ENCODE measurements around the gene TUBA3C. TPM values are rescaled to one million over a fixed set of nuclear protein-coding genes. Genes with fewer than 3 reads are reported as not detected.

Gene TUBA3C
- total RNA-seq, 1 experiment from 2014 or later, result not detected

DNA sequence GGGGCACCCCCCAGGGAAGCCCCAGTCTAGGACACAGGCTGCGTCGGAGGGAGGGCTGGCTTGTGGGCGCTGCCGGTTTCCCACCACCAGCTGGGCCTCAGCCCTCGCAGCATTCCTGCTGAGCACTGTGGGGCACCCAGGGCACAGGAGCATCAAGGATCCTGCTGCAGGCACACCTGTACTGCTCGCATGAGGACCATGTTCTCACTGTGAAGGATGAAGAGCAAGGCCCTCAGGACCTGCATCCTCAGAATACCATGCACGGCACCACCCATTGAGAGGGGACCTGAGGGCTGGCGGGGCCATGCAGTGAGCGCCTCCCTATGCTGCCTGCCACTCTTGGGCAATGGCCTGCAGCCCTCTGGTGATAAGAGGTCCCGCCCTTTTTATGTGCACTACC, 31.4 kb downstream of the TUBA3C start:
- no peaks in the 10 kb centered on the region for H4K20me1 ChIP-seq (ENCODE audit: control insufficient read depth, insufficient read depth, insufficient read length)
- no peak overlapping the region for H2BK20ac ChIP-seq (ENCODE audit: low read depth, low read length, poor library complexity, severe bottlenecking)
- H3K79me2 ChIP-seq (ENCODE audit: insufficient read depth, low read length), result no peaks in the 10 kb centered on the region
- no peaks in the 10 kb centered on the region for H3K27me3 ChIP-seq (ENCODE audit: insufficient read depth, low read length)
- WGBS (ENCODE audit: extremely low coverage, insufficient read length, low lambda C conversion rate), result no CpG with 5 or more reads among the region's 10 CpGs
- no peak overlapping the region for H2AFZ ChIP-seq (ENCODE audit: low read length)
- no peak overlapping the region for H3K23ac ChIP-seq (ENCODE audit: insufficient read length, low read depth, low read length)
- H4K8ac ChIP-seq (replicated peaks; ENCODE audit: insufficient read length, low read depth, low read length), result no peak overlapping the region
- no peak overlapping the region for H3K18ac ChIP-seq (ENCODE audit: insufficient read length, low read depth, low read length)
- no peak overlapping the region for H2BK15ac ChIP-seq (ENCODE audit: low read depth, low read length)
- no peak overlapping the region for H2AK5ac ChIP-seq (ENCODE audit: insufficient read length, low read length)
- no peak overlapping the region for H3K4me3 Mint-ChIP-seq
- H2BK120ac ChIP-seq (ENCODE audit: low read depth, low read length, poor library complexity, severe bottlenecking), result no peak overlapping the region
- H3K4me1 Mint-ChIP-seq, result no peaks in the 10 kb centered on the region
- H3K9ac ChIP-seq (ENCODE audit: extremely low read depth, insufficient read length, low read length), result no peak overlapping the region
- no peak overlapping the region for H3K27ac Mint-ChIP-seq
- no peak overlapping the region for H3T11ph ChIP-seq (ENCODE audit: low read length)
- H3K4ac ChIP-seq (ENCODE audit: low read depth, low read length), result no peak overlapping the region
- H3K27me3 Mint-ChIP-seq (ENCODE audit: low read depth), result peaks cover 3% of the 10 kb centered on the region; the same call in 1 of the 2 replicates
- no peak for TF ChIP-seq CTCF (conservative IDR thresholded peaks at IDR 0.05)
- no peak overlapping the region for H4K5ac ChIP-seq (ENCODE audit: insufficient read length, low read depth, low read length)
- H3K79me1 ChIP-seq (ENCODE audit: insufficient read depth, low read depth, low read length, poor library complexity, severe bottlenecking), result no peaks in the 10 kb centered on the region
- H3K14ac ChIP-seq (ENCODE audit: insufficient read depth, low read length), result no peak overlapping the region
- no peak overlapping the region for H2BK12ac ChIP-seq (ENCODE audit: insufficient read length, low read depth, low read length)
- no peak overlapping the region for H3K4me2 ChIP-seq (ENCODE audit: insufficient read depth, insufficient read length, low read length)
- H3K9me3 Mint-ChIP-seq, result peaks cover 88 to 98% of the 10 kb centered on the region in 2 experiments
- no peak for DNase-seq
- no peak overlapping the region for H3K27ac ChIP-seq (ENCODE audit: insufficient read length, low read depth, low read length)
- H3K4me1 ChIP-seq (ENCODE audit: insufficient read depth, low read length), result no peaks in the 10 kb centered on the region
- H2BK5ac ChIP-seq (ENCODE audit: insufficient read length, low read length), result no peak overlapping the region
- no peak overlapping the region for H3K56ac ChIP-seq (ENCODE audit: insufficient read length, low read depth, low read length)
- H3K9me3 ChIP-seq (ENCODE audit: control insufficient read depth, low read depth, low read length), result peaks cover 91% of the 10 kb centered on the region
- no peak overlapping the region for H4K91ac ChIP-seq (ENCODE audit: insufficient read length, low read depth, low read length)
- no peaks in the 10 kb centered on the region for H3K23me2 ChIP-seq (ENCODE audit: insufficient read length, low read depth, low read length, poor library complexity, severe bottlenecking)
- H3K36me3 Mint-ChIP-seq (ENCODE audit: insufficient read depth in 1 of 3, low read depth in 3 of 3), result peaks cover 4 to 23% (median 20%) of the 10 kb centered on the region in 3 experiments; a peak in 6 of 7 replicates
